LNCaP clone FGC (cell line): ENCODE measurements around the gene MEF2D.

Experiments
- DNase-seq: peaks from one replicate; pipeline ENCODE4 v3.0.0-alpha.2; 2011; ENCODE audit warnings: low read depth
- H3K4me3 ChIP-seq: 2 replicates; pipeline ENCODE4 v1.5.1; 2011; ENCODE audit warnings: mild to moderate bottlenecking, low read depth, low read length, control low read depth
- TF ChIP-seq, protein P1 (sequence below): IDR thresholded peaks from 2 replicates; pipeline ENCODE4 v1.5.1; 2012; ENCODE audit warnings: mild to moderate bottlenecking; ENCODE audit not compliant: control insufficient read depth, insufficient read depth; ENCODE audit errors: extremely low read depth

Gene MEF2D

DNA sequence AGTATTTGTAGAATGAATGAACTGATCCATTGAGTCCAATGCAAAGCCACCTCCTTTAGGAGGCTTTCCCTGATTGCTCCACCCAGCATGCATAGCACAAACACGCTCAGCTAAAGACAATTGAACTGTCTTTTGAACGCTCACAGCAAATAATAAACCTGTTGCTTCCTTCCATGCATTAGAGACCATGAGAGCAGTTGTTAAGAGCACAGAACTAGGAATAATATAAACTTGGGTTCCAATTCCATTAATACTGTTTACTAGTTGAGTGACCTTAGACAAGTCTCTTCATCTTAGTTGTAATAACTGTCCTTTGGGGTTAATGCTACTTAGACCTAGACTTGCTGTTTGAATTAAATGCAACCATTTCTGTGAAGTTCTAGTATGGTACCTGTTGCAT is 5.9 kb upstream of the MEF2D start:
- no peak for DNase-seq
- TF ChIP-seq, protein P1, sequence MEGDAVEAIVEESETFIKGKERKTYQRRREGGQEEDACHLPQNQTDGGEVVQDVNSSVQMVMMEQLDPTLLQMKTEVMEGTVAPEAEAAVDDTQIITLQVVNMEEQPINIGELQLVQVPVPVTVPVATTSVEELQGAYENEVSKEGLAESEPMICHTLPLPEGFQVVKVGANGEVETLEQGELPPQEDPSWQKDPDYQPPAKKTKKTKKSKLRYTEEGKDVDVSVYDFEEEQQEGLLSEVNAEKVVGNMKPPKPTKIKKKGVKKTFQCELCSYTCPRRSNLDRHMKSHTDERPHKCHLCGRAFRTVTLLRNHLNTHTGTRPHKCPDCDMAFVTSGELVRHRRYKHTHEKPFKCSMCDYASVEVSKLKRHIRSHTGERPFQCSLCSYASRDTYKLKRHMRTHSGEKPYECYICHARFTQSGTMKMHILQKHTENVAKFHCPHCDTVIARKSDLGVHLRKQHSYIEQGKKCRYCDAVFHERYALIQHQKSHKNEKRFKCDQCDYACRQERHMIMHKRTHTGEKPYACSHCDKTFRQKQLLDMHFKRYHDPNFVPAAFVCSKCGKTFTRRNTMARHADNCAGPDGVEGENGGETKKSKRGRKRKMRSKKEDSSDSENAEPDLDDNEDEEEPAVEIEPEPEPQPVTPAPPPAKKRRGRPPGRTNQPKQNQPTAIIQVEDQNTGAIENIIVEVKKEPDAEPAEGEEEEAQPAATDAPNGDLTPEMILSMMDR = no peak
- no peak overlapping the region for H3K4me3 ChIP-seq

DNA sequence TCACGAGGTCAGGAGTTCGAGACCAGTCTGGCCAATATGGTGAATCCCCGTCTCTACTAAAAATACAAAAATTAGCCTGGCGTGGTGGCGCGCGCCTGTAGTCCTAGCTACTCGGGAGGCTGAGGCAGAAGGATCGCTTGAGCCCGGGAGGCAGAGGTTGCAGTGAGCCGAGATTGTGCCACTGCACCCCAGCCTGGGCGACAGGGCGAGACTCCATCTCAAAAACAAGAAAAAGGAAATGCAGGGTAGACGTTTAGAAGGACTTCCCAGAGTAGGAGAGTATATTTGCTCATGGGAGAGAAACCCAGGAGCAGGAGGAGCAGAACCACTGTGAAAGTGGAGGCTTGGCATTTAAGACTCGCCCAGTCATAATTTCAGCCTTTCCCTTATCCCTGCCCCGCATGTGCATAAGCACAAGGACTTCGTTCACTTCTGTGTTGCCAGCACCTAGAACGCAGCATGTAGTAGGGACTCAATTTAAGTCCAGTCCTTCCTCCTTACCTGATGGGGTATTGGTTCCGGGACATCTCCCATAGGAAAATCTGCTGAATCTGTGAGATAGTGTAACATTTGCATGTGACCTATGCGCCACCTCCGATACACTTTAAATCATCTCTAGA is 5.2 kb upstream of the MEF2D start:
- TF ChIP-seq, protein P1 = no peak
- H3K4me3 ChIP-seq = no peak overlapping the region; the same call in 1 of the 2 replicates
- DNase-seq = no peak

DNA sequence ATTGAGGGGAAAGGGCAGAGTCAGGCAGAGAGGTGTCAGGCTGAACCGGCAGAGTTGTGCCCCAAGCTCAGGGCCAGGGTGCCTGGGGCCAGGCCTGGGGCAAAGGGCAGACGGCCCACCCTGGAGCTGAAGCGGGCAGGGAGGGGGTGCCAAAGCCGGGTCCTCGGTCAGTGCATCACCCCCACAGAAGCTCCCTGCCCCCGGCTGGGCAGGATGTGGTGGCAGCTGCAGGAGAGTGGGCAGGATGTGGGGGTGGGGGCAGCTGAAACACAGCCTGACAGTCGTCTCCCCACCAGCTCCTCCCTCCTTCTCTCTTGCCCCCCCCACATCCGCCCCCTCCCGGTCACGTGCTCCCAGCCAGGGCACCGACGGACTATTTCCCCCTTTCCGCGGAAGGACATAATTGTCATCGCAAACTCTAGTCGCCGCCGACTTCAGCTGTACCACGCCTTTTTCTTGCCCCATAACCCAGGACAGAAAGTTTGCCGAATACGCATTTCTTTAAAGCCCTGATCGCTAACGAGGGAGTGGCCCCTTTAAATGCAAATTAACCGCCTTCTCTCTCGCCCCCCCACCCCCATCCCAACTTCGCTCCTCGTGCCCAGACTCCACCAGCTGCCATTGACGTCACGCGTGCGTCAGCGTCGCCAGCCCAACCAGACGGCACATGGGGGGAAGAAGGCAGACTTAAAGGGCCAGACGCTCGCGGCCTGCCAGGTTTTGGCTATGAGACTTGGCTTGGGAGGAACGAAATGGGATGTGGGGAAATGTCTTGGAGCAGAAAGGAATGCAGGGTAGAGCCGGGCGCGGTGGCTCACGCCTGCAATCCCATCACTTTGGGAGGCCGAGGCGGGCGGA is 4.5 kb upstream of the MEF2D start:
- H3K4me3 ChIP-seq = peak overlapping the region; percentile 15
- peak; percentile 98 for DNase-seq
- TF ChIP-seq, protein P1 = no peak

DNA sequence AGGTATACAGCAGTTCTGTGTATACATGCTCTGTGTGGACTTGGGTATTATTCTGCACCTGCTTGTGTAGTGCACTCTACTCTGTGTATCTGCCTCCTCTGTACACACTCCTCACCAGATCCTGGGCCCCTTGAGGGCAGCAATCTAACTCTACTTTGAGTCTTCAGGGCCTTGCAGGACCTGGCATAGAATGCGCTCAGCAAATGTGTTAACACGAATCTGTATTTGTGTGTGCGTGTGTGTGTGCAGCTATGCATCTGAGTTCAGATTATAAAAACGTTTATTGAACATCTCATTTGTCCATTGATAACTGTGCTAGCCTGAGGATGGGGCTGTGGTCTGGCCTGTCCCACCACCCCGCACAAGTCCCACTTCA is 3.9 kb upstream of the MEF2D start:
- peak overlapping the region; percentile 15 for H3K4me3 ChIP-seq
- TF ChIP-seq, protein P1 = no peak
- no peak for DNase-seq

DNA sequence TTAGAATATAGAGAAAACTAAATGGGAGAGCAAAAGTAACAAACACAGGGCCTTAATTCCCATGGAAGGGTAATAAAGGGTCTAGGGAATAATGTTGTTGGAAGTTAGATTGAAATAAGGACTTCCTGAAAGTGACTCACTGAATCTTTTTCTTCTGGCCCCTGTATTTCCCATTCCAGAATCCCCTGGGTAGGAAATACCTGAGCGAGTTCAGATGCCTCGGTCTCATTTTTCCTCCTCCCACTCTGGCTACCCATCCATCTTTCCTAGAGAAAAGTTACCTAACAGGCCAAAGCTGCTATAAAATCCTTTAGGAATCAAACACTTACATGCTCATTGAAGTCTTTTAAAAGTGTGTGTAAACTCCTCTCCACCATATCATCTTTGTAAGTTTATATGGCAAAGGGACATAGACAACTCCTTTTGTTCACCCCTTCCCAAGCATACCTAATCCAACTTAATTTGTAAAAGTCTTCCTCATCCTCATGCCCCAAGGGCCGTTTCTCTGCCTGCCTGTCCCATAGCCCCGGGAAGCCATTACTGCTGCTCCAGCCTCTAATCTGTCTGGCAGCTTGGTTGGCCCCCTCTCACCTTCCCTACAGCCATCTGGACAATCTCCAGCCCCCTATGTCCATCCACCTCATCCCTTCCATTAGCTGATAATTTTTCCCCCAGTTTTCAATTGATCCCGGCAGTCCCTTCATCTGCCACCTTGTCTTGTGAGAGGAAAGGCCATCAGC is 3.3 kb upstream of the MEF2D start:
- TF ChIP-seq, protein P1 = no peak
- DNase-seq = no peak
- H3K4me3 ChIP-seq = no peak overlapping the region

DNA sequence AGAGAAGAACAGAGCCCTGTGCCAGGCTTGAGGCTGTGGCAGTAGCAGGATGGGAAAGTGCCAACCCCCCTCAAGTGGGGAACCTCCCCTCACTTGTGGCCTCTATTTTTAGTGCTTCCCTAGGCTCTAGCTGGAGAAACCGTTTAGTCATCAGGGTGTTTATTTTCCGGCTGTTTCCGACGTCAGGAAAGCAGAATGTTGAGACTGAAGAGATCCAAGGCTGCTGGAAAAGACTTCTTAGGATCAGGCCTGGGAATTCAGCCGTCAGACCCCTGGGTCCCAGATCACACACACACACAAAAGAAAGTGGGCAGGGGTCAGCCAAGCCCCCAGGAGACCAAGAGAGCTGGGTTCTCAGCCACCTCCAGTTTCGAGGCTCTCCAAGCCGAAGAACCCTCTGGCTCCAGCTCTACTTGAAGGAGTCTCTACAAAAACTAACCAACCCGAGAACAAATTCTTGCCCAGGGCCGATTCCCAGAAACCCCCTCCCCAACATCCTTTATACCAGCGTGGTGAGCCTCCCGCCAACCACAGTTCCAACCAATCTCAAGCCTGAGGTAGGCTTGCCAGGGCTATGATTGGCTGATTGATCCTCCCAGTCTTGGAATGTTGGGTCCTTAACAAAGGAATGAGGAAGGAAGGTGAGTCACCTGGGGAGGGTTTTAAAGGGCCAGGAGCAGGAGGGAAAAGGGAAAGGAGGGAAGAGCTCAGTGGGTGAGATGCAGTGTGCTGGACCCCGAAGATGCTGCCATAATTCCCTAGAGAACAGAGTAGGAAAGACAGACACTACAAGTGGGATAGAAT is 2.5 kb upstream of the MEF2D start:
- TF ChIP-seq, protein P1 = no peak
- DNase-seq = no peak
- no peak overlapping the region for H3K4me3 ChIP-seq
